ENCODE measurements around the gene PPP4R3B. TPM values are rescaled to one million over a fixed set of nuclear protein-coding genes. Genes with fewer than 3 reads are reported as not detected.

PPP4R3B gene
- total and polyA plus RNA-seq, 2 of the 13 experiments (the other 11 are each of a cell fraction or from before 2014, with no cell fraction given): 24.2 to 53.0 TPM

GRCh38 chr2:55617175-55618024 lies at the start of gene PPP4R3B (continued):
- peak; percentile 59 for TF ChIP-seq ZNF646 (CRISPR knock-in tag; IDR thresholded peaks at IDR 0.05)
- peak; percentile 93 for TF ChIP-seq TBX3 (IDR thresholded peaks at IDR 0.05; ENCODE audit: borderline replicate concordance)
- peak; percentile 91 for TF ChIP-seq ZNF709 (CRISPR knock-in tag; IDR thresholded peaks at IDR 0.05)
- TF ChIP-seq, protein P1, sequence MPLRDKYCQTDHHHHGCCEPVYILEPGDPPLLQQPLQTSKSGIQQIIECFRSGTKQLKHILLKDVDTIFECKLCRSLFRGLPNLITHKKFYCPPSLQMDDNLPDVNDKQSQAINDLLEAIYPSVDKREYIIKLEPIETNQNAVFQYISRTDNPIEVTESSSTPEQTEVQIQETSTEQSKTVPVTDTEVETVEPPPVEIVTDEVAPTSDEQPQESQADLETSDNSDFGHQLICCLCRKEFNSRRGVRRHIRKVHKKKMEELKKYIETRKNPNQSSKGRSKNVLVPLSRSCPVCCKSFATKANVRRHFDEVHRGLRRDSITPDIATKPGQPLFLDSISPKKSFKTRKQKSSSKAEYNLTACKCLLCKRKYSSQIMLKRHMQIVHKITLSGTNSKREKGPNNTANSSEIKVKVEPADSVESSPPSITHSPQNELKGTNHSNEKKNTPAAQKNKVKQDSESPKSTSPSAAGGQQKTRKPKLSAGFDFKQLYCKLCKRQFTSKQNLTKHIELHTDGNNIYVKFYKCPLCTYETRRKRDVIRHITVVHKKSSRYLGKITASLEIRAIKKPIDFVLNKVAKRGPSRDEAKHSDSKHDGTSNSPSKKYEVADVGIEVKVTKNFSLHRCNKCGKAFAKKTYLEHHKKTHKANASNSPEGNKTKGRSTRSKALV (CRISPR knock-in tag; IDR thresholded peaks at IDR 0.05): no peak; the same call in 1 of the 2 replicates
- TF ChIP-seq ZKSCAN5 (CRISPR knock-in tag; IDR thresholded peaks at IDR 0.05): 0 out of 2 replicates have a peak, but pooled peaks have one; percentile 16
- peak; percentile 87 for TF ChIP-seq GABPA (IDR thresholded peaks at IDR 0.05; ENCODE audit: low read depth, low read length)
- peak; percentile 96 for TF ChIP-seq GABPA (CRISPR knock-in tag; IDR thresholded peaks at IDR 0.05; ENCODE audit: low read depth)
- peak; percentile 85; the same call in 1 of the 2 replicates for TF ChIP-seq HMGXB3 (CRISPR knock-in tag; IDR thresholded peaks at IDR 0.05; ENCODE audit: borderline replicate concordance)
- TF ChIP-seq HNRNPL (IDR thresholded peaks at IDR 0.05; ENCODE audit: low read depth, low read length): 0 out of 2 replicates have a peak, but pooled peaks have one; percentile 47
- peak; percentile 91 for TF ChIP-seq MXD3 (CRISPR knock-in tag; IDR thresholded peaks at IDR 0.05)
- TF ChIP-seq SOX6 (IDR thresholded peaks at IDR 0.05): no peak
- TF ChIP-seq SOX6 (CRISPR knock-in tag; IDR thresholded peaks at IDR 0.05): peak; percentile 91
- TF ChIP-seq ZBTB1 (CRISPR knock-in tag; IDR thresholded peaks at IDR 0.05; ENCODE audit: borderline replicate concordance): no peak
